Neural crest cell (in vitro differentiated cells): ENCODE results near the gene TSGA10IP. TPM values are rescaled to one million over a fixed set of nuclear protein-coding genes. Genes with fewer than 3 reads are reported as not detected.

Experiments
- DNase-seq: peaks from one replicate; pipeline ENCODE4 v3.0.0; 2021; ENCODE audit warnings: low read depth, mixed read lengths, low spot score
- H3K27ac Mint-ChIP-seq: one replicate; pipeline ENCODE4 v1.8.0; 2021; ENCODE audit warnings: mild to moderate bottlenecking, mixed read lengths; ENCODE audit not compliant: unreplicated experiment
- H3K27me3 Mint-ChIP-seq: 2 replicates; pipeline ENCODE4 v1.8.0; 2021; ENCODE audit warnings: low read depth, mild to moderate bottlenecking, mixed read lengths
- H3K36me3 Mint-ChIP-seq: 2 replicates; pipeline ENCODE4 v1.8.0; 2021; ENCODE audit warnings: low read depth, mild to moderate bottlenecking, mixed read lengths
- H3K4me1 Mint-ChIP-seq: 2 replicates; pipeline ENCODE4 v1.8.0; 2021; ENCODE audit warnings: mixed read lengths
- H3K4me3 Mint-ChIP-seq: one replicate; pipeline ENCODE4 v1.8.0; 2021; ENCODE audit warnings: mild to moderate bottlenecking, mixed read lengths
- H3K9me3 Mint-ChIP-seq: 2 replicates; pipeline ENCODE4 v1.8.0; 2021; ENCODE audit warnings: mixed read lengths
- total RNA-seq: library from RNA; stranded (reverse); gene quantifications from 2 replicates; pipeline ENCODE4 v1.2.1, GENCODE V29; 2021
- TF ChIP-seq, protein P1 (sequence below): fragments of 200-600 bp; sonication (generic); conservative IDR thresholded peaks from 2 replicates; pipeline ENCODE4 v1.5.0; 2021; ENCODE audit warnings: antibody characterized with exemption, mild to moderate bottlenecking

Gene TSGA10IP
- total RNA-seq, 1 donor from 2014 or later, result 2.7 TPM

DNA sequence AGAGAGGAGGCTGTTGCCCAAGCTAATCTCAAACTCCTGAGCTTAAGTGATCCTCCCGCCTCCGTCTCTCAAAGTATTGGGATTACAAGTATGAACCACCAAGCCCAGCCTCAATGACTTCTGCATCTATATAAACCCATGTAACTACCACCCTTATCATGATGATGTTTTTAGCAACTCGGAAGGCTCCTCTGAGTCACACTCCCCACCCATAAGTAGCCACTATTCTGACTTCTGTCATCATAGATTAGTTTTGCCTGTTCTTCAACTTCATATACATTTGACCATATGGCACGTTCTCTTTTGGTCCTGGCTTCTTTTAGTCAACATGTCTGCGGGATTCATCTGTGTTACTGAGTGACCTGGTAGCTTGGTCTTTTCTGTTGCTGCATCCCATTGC, 38.7 kb upstream of the TSGA10IP start:
- DNase-seq, result no peak
- H3K36me3 Mint-ChIP-seq, result no peaks in the 10 kb centered on the region
- TF ChIP-seq, protein P1, sequence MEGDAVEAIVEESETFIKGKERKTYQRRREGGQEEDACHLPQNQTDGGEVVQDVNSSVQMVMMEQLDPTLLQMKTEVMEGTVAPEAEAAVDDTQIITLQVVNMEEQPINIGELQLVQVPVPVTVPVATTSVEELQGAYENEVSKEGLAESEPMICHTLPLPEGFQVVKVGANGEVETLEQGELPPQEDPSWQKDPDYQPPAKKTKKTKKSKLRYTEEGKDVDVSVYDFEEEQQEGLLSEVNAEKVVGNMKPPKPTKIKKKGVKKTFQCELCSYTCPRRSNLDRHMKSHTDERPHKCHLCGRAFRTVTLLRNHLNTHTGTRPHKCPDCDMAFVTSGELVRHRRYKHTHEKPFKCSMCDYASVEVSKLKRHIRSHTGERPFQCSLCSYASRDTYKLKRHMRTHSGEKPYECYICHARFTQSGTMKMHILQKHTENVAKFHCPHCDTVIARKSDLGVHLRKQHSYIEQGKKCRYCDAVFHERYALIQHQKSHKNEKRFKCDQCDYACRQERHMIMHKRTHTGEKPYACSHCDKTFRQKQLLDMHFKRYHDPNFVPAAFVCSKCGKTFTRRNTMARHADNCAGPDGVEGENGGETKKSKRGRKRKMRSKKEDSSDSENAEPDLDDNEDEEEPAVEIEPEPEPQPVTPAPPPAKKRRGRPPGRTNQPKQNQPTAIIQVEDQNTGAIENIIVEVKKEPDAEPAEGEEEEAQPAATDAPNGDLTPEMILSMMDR, result no peak
- H3K4me3 Mint-ChIP-seq, result no peak overlapping the region
- H3K27ac Mint-ChIP-seq, result no peak overlapping the region
- peaks cover 26% of the 10 kb centered on the region for H3K27me3 Mint-ChIP-seq
- peaks cover 31% of the 10 kb centered on the region for H3K4me1 Mint-ChIP-seq
- no peaks in the 10 kb centered on the region for H3K9me3 Mint-ChIP-seq

DNA sequence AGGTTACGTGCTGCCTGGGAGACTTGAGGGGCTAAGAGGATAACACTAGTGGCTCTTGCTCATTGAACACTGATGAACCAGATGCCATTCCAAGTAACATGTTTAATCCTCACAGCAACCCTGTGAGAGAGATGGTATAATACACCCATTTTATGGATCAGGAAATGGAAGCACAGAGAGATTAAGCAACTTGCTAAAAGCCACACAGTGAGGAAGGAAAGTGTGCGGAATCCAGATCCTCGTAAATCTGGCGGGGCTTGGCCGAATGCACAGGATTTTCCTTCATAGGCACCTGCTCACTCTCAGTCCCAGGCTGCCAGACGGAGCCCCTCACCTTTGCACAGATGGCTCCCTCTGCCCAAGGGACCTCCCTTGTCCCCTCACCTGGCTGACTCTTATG, 37.4 kb upstream of the TSGA10IP start:
- H3K27me3 Mint-ChIP-seq, result peaks cover 16% of the 10 kb centered on the region
- H3K4me1 Mint-ChIP-seq, result peaks cover 24% of the 10 kb centered on the region
- DNase-seq, result no peak
- no peak overlapping the region for H3K27ac Mint-ChIP-seq
- H3K4me3 Mint-ChIP-seq, result no peak overlapping the region
- H3K36me3 Mint-ChIP-seq, result no peaks in the 10 kb centered on the region
- no peaks in the 10 kb centered on the region for H3K9me3 Mint-ChIP-seq
- TF ChIP-seq, protein P1, result no peak

DNA sequence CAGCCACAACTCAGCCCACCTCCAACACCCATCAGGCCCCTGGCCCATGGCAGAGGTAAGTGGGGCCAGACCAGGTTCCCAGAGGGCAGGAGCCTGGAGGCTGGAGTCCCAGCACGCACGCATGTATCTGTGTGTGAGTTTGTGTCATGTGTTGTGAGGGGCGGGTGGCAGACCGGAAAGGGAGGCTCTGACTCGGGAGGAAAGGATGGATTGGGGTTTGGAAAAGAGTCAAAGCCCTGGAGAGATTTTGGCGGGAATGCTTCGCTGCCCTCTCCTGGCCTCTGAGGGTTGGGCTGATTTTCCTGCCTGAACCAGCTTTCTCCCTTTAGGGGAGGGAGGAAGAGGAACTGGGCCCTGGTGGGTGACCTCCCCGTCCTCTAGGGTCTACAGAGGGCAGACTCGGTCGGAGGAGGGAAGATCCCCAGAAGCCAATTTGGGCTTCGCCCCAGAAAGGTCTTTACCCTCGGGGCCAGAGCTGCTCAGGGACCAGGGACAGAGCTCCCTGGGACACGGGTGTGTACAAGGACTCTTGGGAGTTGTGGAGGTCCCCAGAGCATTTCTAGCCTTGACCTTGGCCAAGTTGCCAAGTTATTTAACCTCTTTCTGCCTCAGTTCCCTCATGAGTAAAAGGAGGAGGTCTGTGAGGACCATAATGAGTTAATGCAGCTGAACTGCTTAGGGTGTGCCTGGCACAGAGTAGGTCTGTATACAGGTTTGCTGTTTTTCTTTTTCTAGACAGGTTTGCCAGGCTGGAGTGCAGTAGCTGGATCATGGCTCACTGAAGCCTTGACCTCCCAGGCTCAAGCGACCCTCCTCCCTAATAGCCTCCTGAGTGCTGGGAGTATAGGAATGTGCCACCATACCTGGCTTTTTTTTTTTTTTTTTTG, 33.4 kb upstream of the TSGA10IP start:
- Mint-ChIP-seq H3K4me1 (peaks cover 28% of the 10 kb centered on the region), H3K4me3 (peak overlapping the region; percentile 44), H3K9me3 (no peaks in the 10 kb centered on the region), H3K27ac (peak overlapping the region; percentile 87), H3K36me3 (no peaks in the 10 kb centered on the region), H3K27me3 (peaks cover 6% of the 10 kb centered on the region)
- DNase-seq, result peak; percentile 36
- TF ChIP-seq, protein P1, result peak; percentile 25

DNA sequence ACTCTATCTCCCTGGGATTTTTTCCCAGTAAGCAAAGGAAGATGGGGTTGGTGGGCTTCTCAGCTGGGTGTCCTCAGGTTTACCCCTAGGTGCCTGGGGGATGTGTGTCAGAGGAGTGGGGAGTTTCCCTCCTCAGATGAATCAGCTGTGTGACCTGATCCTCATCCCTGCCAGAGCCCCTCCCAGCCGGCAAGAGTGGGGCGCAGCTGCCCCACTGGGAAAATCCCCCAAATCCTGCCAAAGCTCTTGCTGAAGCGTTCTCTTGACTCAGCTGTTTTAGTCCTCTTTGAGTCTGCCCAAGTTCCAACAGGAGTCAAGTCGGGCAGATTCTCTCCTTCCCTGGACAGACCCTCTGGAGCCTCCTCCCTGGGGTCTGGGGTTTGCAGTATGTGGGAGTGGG, 32.4 kb upstream of the TSGA10IP start:
- no peak for DNase-seq
- TF ChIP-seq, protein P1, result no peak
- peaks cover 6% of the 10 kb centered on the region for H3K27me3 Mint-ChIP-seq
- H3K9me3 Mint-ChIP-seq, result no peaks in the 10 kb centered on the region
- H3K36me3 Mint-ChIP-seq, result no peaks in the 10 kb centered on the region
- no peak overlapping the region for H3K4me3 Mint-ChIP-seq
- no peak overlapping the region for H3K27ac Mint-ChIP-seq
- peaks cover 32% of the 10 kb centered on the region for H3K4me1 Mint-ChIP-seq

DNA sequence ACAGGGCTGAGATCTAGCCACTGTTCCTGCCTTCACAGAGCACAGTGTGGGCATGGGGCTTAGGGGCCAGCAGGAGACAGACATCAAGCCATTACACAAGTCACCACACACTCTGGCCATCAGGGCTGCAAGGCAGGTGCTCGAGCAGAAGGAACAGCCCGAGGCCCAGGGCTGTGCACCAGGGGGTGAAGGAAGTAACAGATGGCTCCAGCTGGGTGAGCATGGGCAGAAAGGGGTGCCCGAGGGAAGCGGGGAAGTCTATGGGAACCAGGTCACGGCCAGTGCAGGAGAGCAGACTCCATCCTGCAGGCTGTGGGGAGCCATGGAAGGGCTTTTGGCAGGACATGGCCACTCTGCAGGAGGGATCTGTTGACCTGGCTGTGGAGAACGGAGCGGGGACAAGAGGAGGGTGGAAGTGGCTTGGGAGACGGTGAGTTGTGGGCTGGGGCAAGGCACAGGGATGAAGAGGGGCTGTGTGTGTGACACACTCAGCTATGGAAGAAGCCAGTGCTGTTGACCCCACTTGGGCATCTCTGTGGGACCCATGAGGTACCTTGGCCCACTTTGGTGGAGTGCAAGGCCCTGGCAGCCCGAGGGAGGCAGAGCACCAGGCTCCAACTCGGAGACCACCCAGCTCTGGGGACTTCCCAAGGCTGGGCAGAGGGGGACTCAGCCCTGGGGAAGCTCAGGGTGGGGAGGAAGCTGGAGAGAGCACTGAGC, 30.0 kb upstream of the TSGA10IP start:
- TF ChIP-seq, protein P1, result no peak
- peak overlapping the region; percentile 70 for H3K4me3 Mint-ChIP-seq
- DNase-seq, result no peak
- peaks cover 32% of the 10 kb centered on the region for H3K4me1 Mint-ChIP-seq
- H3K27me3 Mint-ChIP-seq, result no peaks in the 10 kb centered on the region
- H3K27ac Mint-ChIP-seq, result no peak overlapping the region
- no peaks in the 10 kb centered on the region for H3K36me3 Mint-ChIP-seq
- H3K9me3 Mint-ChIP-seq, result no peaks in the 10 kb centered on the region
